Endodermal cell (in vitro differentiated cells): Measurements from ENCODE around the gene FAM168A. TPM values are rescaled to one million over a fixed set of nuclear protein-coding genes. Genes with fewer than 3 reads are reported as not detected.

Source experiments
- DNase-seq: peaks from one replicate; pipeline ENCODE4 v3.0.0-alpha.2; 2017
- H3K27ac ChIP-seq: 2 replicates; pipeline ENCODE4 v1.5.1; 2013; ENCODE audit warnings: mild to moderate bottlenecking, low read depth, low read length, moderate library complexity
- H3K27me3 ChIP-seq: 2 replicates; pipeline ENCODE4 v1.6.1; 2013; ENCODE audit warnings: mild to moderate bottlenecking, low read length, moderate library complexity; ENCODE audit not compliant: insufficient read depth, control insufficient read depth, poor library complexity, severe bottlenecking
- H3K36me3 ChIP-seq: 2 replicates; pipeline ENCODE4 v1.7.0; 2013; ENCODE audit warnings: mild to moderate bottlenecking, low read length, moderate library complexity; ENCODE audit not compliant: control insufficient read depth, insufficient read depth
- H3K4me1 ChIP-seq: one replicate; pipeline ENCODE4 v1.7.0; 2013; ENCODE audit warnings: low read length; ENCODE audit not compliant: control insufficient read depth, insufficient read depth
- H3K4me3 ChIP-seq: 2 replicates; pipeline ENCODE4 v1.5.1; 2013; ENCODE audit warnings: mild to moderate bottlenecking, low read length, moderate library complexity
- H3K9ac ChIP-seq: 2 replicates; pipeline ENCODE4 v1.6.1; 2013; ENCODE audit warnings: mild to moderate bottlenecking, low read length, moderate library complexity; ENCODE audit not compliant: poor library complexity, severe bottlenecking; ENCODE audit errors: extremely low read depth
- H3K9me3 ChIP-seq: 2 replicates; pipeline ENCODE4 v1.6.1; 2013; ENCODE audit warnings: mild to moderate bottlenecking, low read length, moderate library complexity; ENCODE audit not compliant: control insufficient read depth
- H3K27ac Mint-ChIP-seq: 2 replicates; pipeline ENCODE4 v1.8.0; 2020; ENCODE audit warnings: mixed read lengths
- H3K27me3 Mint-ChIP-seq: 2 replicates; pipeline ENCODE4 v1.8.0; 2021; ENCODE audit warnings: mild to moderate bottlenecking, mixed read lengths; ENCODE audit not compliant: insufficient read depth
- H3K36me3 Mint-ChIP-seq: 2 replicates; pipeline ENCODE4 v1.8.0; 2020; ENCODE audit warnings: low read depth, mixed read lengths
- H3K4me1 Mint-ChIP-seq: 2 replicates; pipeline ENCODE4 v1.8.0; 2020; ENCODE audit warnings: mixed read lengths
- H3K4me3 Mint-ChIP-seq: 2 replicates; pipeline ENCODE4 v1.8.0; 2020; ENCODE audit warnings: mild to moderate bottlenecking, moderate library complexity, mixed read lengths
- H3K9me3 Mint-ChIP-seq: 2 replicates; pipeline ENCODE4 v1.8.0; 2020; ENCODE audit warnings: mild to moderate bottlenecking, mixed read lengths
- CTCF ChIP-seq: fragments of 200-600 bp; sonication (generic); conservative IDR thresholded peaks from 2 replicates; pipeline ENCODE4 v1.5.0; 2021; ENCODE audit warnings: antibody characterized with exemption, mild to moderate bottlenecking
- WGBS, 2 experiments: methylation state at CpG; one replicate each; pipeline versions ENCODE4 v1.1.5 to v1.1.7; 2013; ENCODE audit warnings: missing lambda C conversion rate in 2 of 2, mixed read lengths in 1 of 2; ENCODE audit not compliant: insufficient coverage in 1 of 2, insufficient read length in 1 of 2; 5-methylcytosine and 5-hydroxymethylcytosine counted together
- total RNA-seq, 2 donors: library from RNA; stranded (reverse); fragmentation: NEBNext Ultra II Directional in 1 of 2; extraction: Animal tissue kit (Norgen Biotek cat#: 25700) in 1 of 2; gene quantifications; 2 replicates in 1 of 2; 3 replicates in 1 of 2; pipeline ENCODE4 v1.2.1, GENCODE V29; 2021

The FAM168A gene
- total RNA-seq, 2 donors from 2014 or later: 27.4 to 31.6 TPM

- DNase-seq: peak; percentile 48
- no peaks in the 10 kb centered on the region for H3K27me3 Mint-ChIP-seq
Measured at GRCh38 chr11:73498343-73498742, 99.6 kb downstream of the FAM168A start.

GRCh38 chr11:73496134-73496533, 101.8 kb downstream of the FAM168A start:
- H3K4me3 Mint-ChIP-seq: no peak overlapping the region
- peaks cover 12% of the 10 kb centered on the region for H3K4me1 Mint-ChIP-seq
- no peak for DNase-seq
- H3K4me1 ChIP-seq: peaks cover 3% of the 10 kb centered on the region
- WGBS, 2 experiments: 96 to 98% methylated on average over 3 to 6 of the region's 6 CpGs
- no peak overlapping the region for H3K27ac Mint-ChIP-seq
- no peak for TF ChIP-seq CTCF
- peaks cover 9% of the 10 kb centered on the region for H3K9me3 Mint-ChIP-seq
- H3K27ac ChIP-seq: no peak overlapping the region
- H3K27me3 ChIP-seq: no peaks in the 10 kb centered on the region
- H3K9me3 ChIP-seq: peaks cover 4% of the 10 kb centered on the region
- no peaks in the 10 kb centered on the region for H3K27me3 Mint-ChIP-seq
- H3K36me3 ChIP-seq: peaks cover 4% of the 10 kb centered on the region
- no peak overlapping the region for H3K4me3 ChIP-seq
- H3K9ac ChIP-seq: no peak overlapping the region
- peaks cover 16% of the 10 kb centered on the region for H3K36me3 Mint-ChIP-seq

More at GRCh38 chr11:73498343-73498742, 99.6 kb downstream of the FAM168A start:
- H3K4me1 Mint-ChIP-seq: peaks cover 12% of the 10 kb centered on the region
- no peak overlapping the region for H3K27ac Mint-ChIP-seq
- H3K9me3 Mint-ChIP-seq: peaks cover 17% of the 10 kb centered on the region
- peaks cover 3% of the 10 kb centered on the region for H3K4me1 ChIP-seq
- H3K27ac ChIP-seq: no peak overlapping the region
- 84 to 88% methylated on average over 3 to 6 of the region's 6 CpGs for WGBS, 2 experiments
- TF ChIP-seq CTCF: no peak
- H3K4me3 ChIP-seq: no peak overlapping the region
- no peaks in the 10 kb centered on the region for H3K27me3 ChIP-seq
- H3K9ac ChIP-seq: no peak overlapping the region
- peaks cover 4% of the 10 kb centered on the region for H3K36me3 ChIP-seq
- peaks cover 4% of the 10 kb centered on the region for H3K9me3 ChIP-seq
- H3K4me3 Mint-ChIP-seq: no peak overlapping the region
- H3K36me3 Mint-ChIP-seq: peaks cover 16% of the 10 kb centered on the region

- WGBS, 2 experiments: 100% methylated on average over 2 of the region's 2 CpGs; no CpG with 5 or more reads in 1 of the 2 experiments
- no peak for TF ChIP-seq CTCF
- H3K27ac Mint-ChIP-seq: no peak overlapping the region
Measured at GRCh38 chr11:73495731-73496130, 102.2 kb downstream of the FAM168A start.

More at GRCh38 chr11:73495731-73496130, 102.2 kb downstream of the FAM168A start:
- no peak overlapping the region for H3K27ac ChIP-seq
- no peak overlapping the region for H3K9ac ChIP-seq
- no peaks in the 10 kb centered on the region for H3K27me3 ChIP-seq
- H3K9me3 Mint-ChIP-seq: peaks cover 9% of the 10 kb centered on the region
- H3K27me3 Mint-ChIP-seq: no peaks in the 10 kb centered on the region
- H3K4me1 ChIP-seq: peaks cover 3% of the 10 kb centered on the region
- H3K36me3 ChIP-seq: peaks cover 4% of the 10 kb centered on the region
- peaks cover 16% of the 10 kb centered on the region for H3K36me3 Mint-ChIP-seq
- peaks cover 4% of the 10 kb centered on the region for H3K9me3 ChIP-seq
- no peak for DNase-seq
- no peak overlapping the region for H3K4me3 ChIP-seq
- H3K4me3 Mint-ChIP-seq: no peak overlapping the region
- H3K4me1 Mint-ChIP-seq: peaks cover 12% of the 10 kb centered on the region
